ENCODE data around the gene RAB29. TPM values are rescaled to one million over a fixed set of nuclear protein-coding genes. Genes with fewer than 3 reads are reported as not detected.

Gene RAB29
- total and polyA plus RNA-seq, 2 donors (not counting 3 experiments of a cell fraction or from before 2014, with no cell fraction given) = 18.1 to 18.8 TPM

DNA sequence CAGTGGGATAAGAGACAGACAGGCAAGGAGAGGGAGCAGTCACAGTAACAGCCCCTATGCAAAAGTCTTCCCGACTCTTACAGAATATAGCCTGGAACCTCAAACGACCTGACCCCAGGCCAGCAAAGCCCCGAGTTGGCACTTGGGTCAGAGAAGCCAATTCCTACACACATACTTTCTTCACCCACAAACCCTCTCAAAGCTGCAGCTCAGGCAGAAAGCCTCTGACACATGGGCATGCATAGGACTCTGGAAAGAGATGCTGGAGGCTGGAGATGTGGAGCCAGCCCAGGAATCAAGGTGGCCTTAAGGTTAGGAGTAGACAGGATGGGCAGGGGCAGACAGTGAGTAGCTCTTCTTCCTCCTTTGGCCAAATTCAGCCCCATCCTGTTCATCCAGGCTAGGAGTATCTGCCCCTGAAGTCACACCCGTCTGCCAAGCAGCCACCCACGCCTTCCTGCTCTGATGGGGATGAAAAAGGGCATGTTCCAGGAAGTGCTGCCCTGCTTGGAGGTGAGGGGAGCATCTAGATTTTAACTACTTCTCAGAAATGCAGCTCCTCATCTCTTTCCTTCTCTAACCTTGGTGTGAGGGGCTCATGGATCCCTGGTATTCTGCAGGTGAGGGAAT, 29.9 kb upstream of the RAB29 start:
- Histone ChIP-seq H3K27me3 (ENCODE audit: control insufficient read depth in 2 of 2, insufficient read depth in 2 of 2, low read length in 2 of 2) (no peaks in the 10 kb centered on the region), H3K79me2 (ENCODE audit: control insufficient read depth, insufficient read depth, low read length) (no peaks in the 10 kb centered on the region), H3K4me3 (replicated peaks in 1 of 3; ENCODE audit: insufficient read depth in 1 of 3, low read depth in 1 of 3, low read length in 3 of 3) (no peak overlapping the region), H3K27ac (ENCODE audit: insufficient read depth, low read depth, low read length) (no peak overlapping the region), H3K9ac (replicated peaks; ENCODE audit: extremely low read depth, insufficient read depth, low read length) (no peak overlapping the region), H3K36me3 (ENCODE audit: control insufficient read depth in 2 of 2, extremely low read depth in 1 of 2, insufficient read depth in 2 of 2, low read length in 2 of 2) (peaks cover 0 to 6% of the 10 kb centered on the region in 2 experiments), H3K9me1 (replicated peaks; ENCODE audit: control insufficient read depth, extremely low read depth, insufficient read depth, low read length) (no peaks in the 10 kb centered on the region), H3K4me2 (ENCODE audit: insufficient read depth, low read length) (no peak overlapping the region), H2AFZ (ENCODE audit: low read depth, low read length) (no peak overlapping the region), H4K20me1 (replicated peaks; ENCODE audit: control insufficient read depth, extremely low read depth, insufficient read depth, low read length) (no peaks in the 10 kb centered on the region), H3K4me1 (ENCODE audit: control insufficient read depth, extremely low read depth, insufficient read depth, low read length) (no peaks in the 10 kb centered on the region), H3K9me3 (replicated peaks; ENCODE audit: control insufficient read depth, insufficient read depth, low read length) (no peaks in the 10 kb centered on the region)
- TF ChIP-seq GATA2 (IDR thresholded peaks at IDR 0.05; ENCODE audit: insufficient read depth, insufficient read length, low read depth, low read length) (no peak), MYC (IDR thresholded peaks at IDR 0.05; ENCODE audit: low read depth, low read length) (no peak)
- TF ChIP-seq, protein P1, sequence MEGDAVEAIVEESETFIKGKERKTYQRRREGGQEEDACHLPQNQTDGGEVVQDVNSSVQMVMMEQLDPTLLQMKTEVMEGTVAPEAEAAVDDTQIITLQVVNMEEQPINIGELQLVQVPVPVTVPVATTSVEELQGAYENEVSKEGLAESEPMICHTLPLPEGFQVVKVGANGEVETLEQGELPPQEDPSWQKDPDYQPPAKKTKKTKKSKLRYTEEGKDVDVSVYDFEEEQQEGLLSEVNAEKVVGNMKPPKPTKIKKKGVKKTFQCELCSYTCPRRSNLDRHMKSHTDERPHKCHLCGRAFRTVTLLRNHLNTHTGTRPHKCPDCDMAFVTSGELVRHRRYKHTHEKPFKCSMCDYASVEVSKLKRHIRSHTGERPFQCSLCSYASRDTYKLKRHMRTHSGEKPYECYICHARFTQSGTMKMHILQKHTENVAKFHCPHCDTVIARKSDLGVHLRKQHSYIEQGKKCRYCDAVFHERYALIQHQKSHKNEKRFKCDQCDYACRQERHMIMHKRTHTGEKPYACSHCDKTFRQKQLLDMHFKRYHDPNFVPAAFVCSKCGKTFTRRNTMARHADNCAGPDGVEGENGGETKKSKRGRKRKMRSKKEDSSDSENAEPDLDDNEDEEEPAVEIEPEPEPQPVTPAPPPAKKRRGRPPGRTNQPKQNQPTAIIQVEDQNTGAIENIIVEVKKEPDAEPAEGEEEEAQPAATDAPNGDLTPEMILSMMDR (IDR thresholded peaks at IDR 0.05; ENCODE audit: extremely low read depth in 1 of 2, insufficient read depth in 1 of 2, low read depth in 1 of 2, low read length in 2 of 2) = no peak
- no peak for DNase-seq (ENCODE audit: low read depth, low spot score)
- ChIA-PET POLR2A (no interaction called here), CTCF (interaction anchor here (1.2 to 3.1 kb wide), 5 partner anchors 13 to 172 kb away, joined by 3 to 16 read pairs (median 9); no protein-coding TSS in a partner anchor)
- dilution Hi-C loops (cut with MboI; ENCODE audit: extremely low pct_ligation_motif_present, low sequenced_read_pairs) = no loop called here
- no peak for FAIRE-seq
- no TSS peak for BruUV-seq (replicated peaks)
- intact Hi-C loops (cut with micrococcal nuclease) = no loop called here

DNA sequence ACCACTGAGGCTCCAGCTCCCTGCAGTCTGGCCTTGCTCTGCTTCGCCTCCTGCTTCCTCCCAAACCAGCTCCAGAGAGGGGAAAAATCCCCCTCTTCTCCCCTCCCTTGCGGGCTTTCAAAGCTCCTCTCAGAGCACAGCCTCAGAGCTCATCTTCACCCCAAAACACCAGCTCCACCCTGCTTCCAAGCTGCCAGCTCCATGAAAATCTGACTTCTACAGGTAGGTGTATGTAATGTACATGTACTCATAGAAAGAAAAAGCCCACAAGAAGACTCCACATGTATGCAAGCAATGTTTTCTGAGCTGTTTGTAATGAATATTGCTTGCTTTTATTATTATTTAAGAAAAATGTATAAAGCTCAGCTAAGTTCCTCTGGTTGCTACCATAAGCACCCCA, 29.3 kb upstream of the RAB29 start:
- no peak for FAIRE-seq
- Histone ChIP-seq H3K79me2 (ENCODE audit: control insufficient read depth, insufficient read depth, low read length) (no peaks in the 10 kb centered on the region), H3K9me1 (replicated peaks; ENCODE audit: control insufficient read depth, extremely low read depth, insufficient read depth, low read length) (no peaks in the 10 kb centered on the region), H4K20me1 (replicated peaks; ENCODE audit: control insufficient read depth, extremely low read depth, insufficient read depth, low read length) (no peaks in the 10 kb centered on the region), H3K4me1 (ENCODE audit: control insufficient read depth, extremely low read depth, insufficient read depth, low read length) (no peaks in the 10 kb centered on the region), H3K4me3 (replicated peaks in 1 of 3; ENCODE audit: insufficient read depth in 1 of 3, low read depth in 1 of 3, low read length in 3 of 3) (no peak overlapping the region), H3K27ac (ENCODE audit: insufficient read depth, low read depth, low read length) (no peak overlapping the region), H2AFZ (ENCODE audit: low read depth, low read length) (no peak overlapping the region), H3K36me3 (ENCODE audit: control insufficient read depth in 2 of 2, extremely low read depth in 1 of 2, insufficient read depth in 2 of 2, low read length in 2 of 2) (peaks cover 0 to 10% of the 10 kb centered on the region in 2 experiments), H3K27me3 (ENCODE audit: control insufficient read depth in 2 of 2, insufficient read depth in 2 of 2, low read length in 2 of 2) (no peaks in the 10 kb centered on the region), H3K4me2 (ENCODE audit: insufficient read depth, low read length) (no peak overlapping the region), H3K9me3 (replicated peaks; ENCODE audit: control insufficient read depth, insufficient read depth, low read length) (no peaks in the 10 kb centered on the region), H3K9ac (replicated peaks; ENCODE audit: extremely low read depth, insufficient read depth, low read length) (no peak overlapping the region)
- ChIA-PET POLR2A (no interaction called here), CTCF (interaction anchor here (0.9 to 3.1 kb wide), 5 partner anchors 8 to 173 kb away, joined by 3 to 16 read pairs (median 9); no protein-coding TSS in a partner anchor)
- BruUV-seq (replicated peaks) = no TSS peak
- intact Hi-C loops (cut with micrococcal nuclease) = no loop called here
- TF ChIP-seq MYC (IDR thresholded peaks at IDR 0.05; ENCODE audit: low read depth, low read length) (no peak), POLR2A (IDR thresholded peaks at IDR 0.05; ENCODE audit: low read depth, low read length) (no peak), FOS (IDR thresholded peaks at IDR 0.05; ENCODE audit: borderline replicate concordance, insufficient read depth, low read length) (no peak), POLR2AphosphoS5 (IDR thresholded peaks at IDR 0.05; ENCODE audit: insufficient read depth, low read depth, low read length) (no peak), GATA2 (IDR thresholded peaks at IDR 0.05; ENCODE audit: insufficient read depth, insufficient read length, low read depth, low read length) (no peak), MAX (IDR thresholded peaks at IDR 0.05; ENCODE audit: insufficient read depth, insufficient read length) (no peak), EZH2 (IDR thresholded peaks at IDR 0.05; ENCODE audit: borderline replicate concordance, low read depth, low read length, severe bottlenecking) (no peak), JUN (IDR thresholded peaks at IDR 0.05; ENCODE audit: borderline replicate concordance, insufficient read depth, insufficient read length, low read depth) (no peak)
- TF ChIP-seq, protein P1 (IDR thresholded peaks at IDR 0.05; ENCODE audit: extremely low read depth in 1 of 2, insufficient read depth in 1 of 2, low read depth in 1 of 2, low read length in 2 of 2) = no peak
- dilution Hi-C loops (cut with MboI; ENCODE audit: extremely low pct_ligation_motif_present, low sequenced_read_pairs) = no loop called here
- no peak for DNase-seq (ENCODE audit: low read depth, low spot score)

Measured in endothelial cell of umbilical vein (primary cell).